HepG2 (cell line): ENCODE results near the gene RASA3. TPM values are rescaled to one million over a fixed set of nuclear protein-coding genes. Genes with fewer than 3 reads are reported as not detected.

ENCODE experiments used
- ATAC-seq: fragments of 200-7000 bp; cut with Tn5 transposase; 3 replicates; pipeline ENCODE4 v1.9.1; 2020; ENCODE audit warnings: mild to moderate bottlenecking, moderate library complexity
- BruUV-seq: library from RNA; stranded (reverse); fragments of 400-500 nt; replicated peaks from 2 replicates; lab custom pipeline; 2021; lab: Mats Ljungman, UMichigan
- CTCF ChIA-PET: fragments of 300-600 bp; formaldehyde crosslinking; extraction: SDS; loops from one replicate; lab custom pipeline; 2021; ENCODE audit warnings: low total read pairs, inconsistent platforms, low intra/inter-chr PET ratio; lab: Yijun Ruan, JAX
- POLR2A ChIA-PET: fragments of 350-600 bp; sonication (Branson Sonifier 250); formaldehyde crosslinking; loops from one replicate; lab custom pipeline; 2020; ENCODE audit warnings: antibody characterized with exemption, inconsistent platforms; lab: Yijun Ruan, JAX
- DNase-seq: peaks from one replicate; pipeline ENCODE4 v3.0.0-alpha.2; 2015; ENCODE audit warnings: low spot score
- FAIRE-seq: peaks from 3 replicates; lab custom pipeline; 2011; peaks lifted over from hg19 to GRCh38; lab: Jason Lieb, UNC
- H2AFZ ChIP-seq: one replicate; pipeline ENCODE4 v1.6.1; 2011; ENCODE audit warnings: low read length, inconsistent platforms
- H3K27ac ChIP-seq: fragments of 300-600 bp; 3 replicates; pipeline ENCODE4 v1.8.0; 2011; ENCODE audit warnings: mixed run types, mild to moderate bottlenecking, mixed read lengths, low read length, inconsistent platforms; ENCODE audit not compliant: insufficient read depth; ENCODE audit errors: extremely low read length
- H3K27me3 ChIP-seq, 2 experiments: fragments of 200-600 bp in 1 of 2; 2 replicates in 1 of 2; 3 replicates in 1 of 2; pipeline versions ENCODE4 v1.6.0 to v1.8.0; 2011; ENCODE audit warnings: low read length in 2 of 2, mild to moderate bottlenecking in 2 of 2, moderate library complexity in 2 of 2, inconsistent platforms in 1 of 2; ENCODE audit not compliant: insufficient read depth in 2 of 2, control insufficient read depth in 1 of 2
- H3K36me3 ChIP-seq, 2 experiments: fragments of 200-600 bp in 1 of 2; replicated peaks in 1 of 2; 2 replicates in 1 of 2; 3 replicates in 1 of 2; pipeline versions ENCODE4 v1.5.1 to v1.8.0; 2011; ENCODE audit warnings: low read length in 2 of 2, inconsistent platforms in 1 of 2; ENCODE audit not compliant: insufficient read depth in 2 of 2, control insufficient read depth in 1 of 2
- H3K4me1 ChIP-seq: 2 replicates; pipeline ENCODE4 v1.5.1; 2012; ENCODE audit warnings: low read length, inconsistent platforms; ENCODE audit not compliant: insufficient read depth
- H3K4me2 ChIP-seq: 2 replicates; pipeline ENCODE4 v1.6.0; 2011; ENCODE audit warnings: low read depth, low read length, inconsistent platforms
- H3K4me3 ChIP-seq, 3 experiments: fragments of 200-600 bp in 1 of 3; sonication (generic), shearing (Covaris generic) in 1 of 3; replicated peaks in 1 of 3; 2 replicates each; pipeline ENCODE4 v1.5.1; 2011 to 2016; ENCODE audit warnings: low read length in 3 of 3, inconsistent platforms in 2 of 3, low read depth in 2 of 3, mild to moderate bottlenecking in 2 of 3, control low read depth in 1 of 3, mixed read lengths in 1 of 3; ENCODE audit not compliant: insufficient read depth in 1 of 3
- H3K79me2 ChIP-seq: one replicate; pipeline ENCODE4 v1.6.1; 2011; ENCODE audit warnings: low read length, inconsistent platforms; ENCODE audit not compliant: insufficient read depth
- H3K9ac ChIP-seq: 2 replicates; pipeline ENCODE4 v1.6.0; 2011; ENCODE audit warnings: mild to moderate bottlenecking, low read depth, low read length, inconsistent platforms; ENCODE audit not compliant: insufficient read depth
- H3K9me3 ChIP-seq: 2 replicates; pipeline ENCODE4 v1.5.1; 2012; ENCODE audit warnings: mild to moderate bottlenecking, low read length
- H4K20me1 ChIP-seq: 2 replicates; pipeline ENCODE4 v1.6.0; 2011; ENCODE audit warnings: inconsistent platforms, mild to moderate bottlenecking, low read length, moderate library complexity; ENCODE audit not compliant: insufficient read depth
- HHEX ChIP-seq: IDR thresholded peaks from 2 replicates; pipeline ENCODE4 v1.6.1; 2016; ENCODE audit warnings: control low read depth
- HMG20B ChIP-seq: conservative IDR thresholded peaks from 2 replicates; pipeline ENCODE4 v1.6.1; 2016; ENCODE audit warnings: missing genetic modification reagents, missing compliant biosample characterization
- MBD4 ChIP-seq: IDR thresholded peaks from 2 replicates; pipeline ENCODE4 v1.6.1; 2012; ENCODE audit warnings: low read length, inconsistent platforms, borderline replicate concordance
- MED13 ChIP-seq: sonication (generic); formaldehyde crosslinking; IDR thresholded peaks from 2 replicates; pipeline ENCODE4 v1.5.0; 2020; ENCODE audit warnings: missing genetic modification reagents
- POLR2A ChIP-seq, 2 experiments: IDR thresholded peaks; 2 replicates each; pipeline ENCODE4 v1.6.1; 2011; ENCODE audit warnings: low read depth in 2 of 2, low read length in 2 of 2, mild to moderate bottlenecking in 1 of 2, moderate library complexity in 1 of 2; ENCODE audit not compliant: insufficient read depth in 1 of 2
- ZNF331 ChIP-seq: sonication (generic); formaldehyde crosslinking; IDR thresholded peaks from 2 replicates; pipeline ENCODE4 v1.4.0; 2020; ENCODE audit warnings: missing genetic modification reagents
- ZNF431 ChIP-seq: sonication (generic); formaldehyde crosslinking; IDR thresholded peaks from 2 replicates; pipeline ENCODE4 v1.9.0; 2022; ENCODE audit warnings: missing genetic modification reagents, low read depth, mild to moderate bottlenecking, borderline replicate concordance
- WGBS: methylation state at CpG from one replicate; pipeline ENCODE4 v1.1.6; 2017; ENCODE audit warnings: low lambda C conversion rate; 5-methylcytosine and 5-hydroxymethylcytosine counted together
- in situ Hi-C: cut with HindIII; loops from 2 replicates; pipeline ENCODE4 v1.10.0; 2017; ENCODE audit warnings: low pct_unique_long_range_greater_than_20kb; ENCODE audit not compliant: extremely low pct_ligation_motif_present
- intact Hi-C: fragments of 100-400 bp; cut with micrococcal nuclease; formaldehyde crosslinking; loops from one replicate; pipeline ENCODE4 v1.10.0; 2022; ENCODE audit not compliant: unreplicated experiment
- polyA plus RNA-seq, 8 experiments: library from polyadenylated mRNA; depleted of rRNA in 3 of 8; stranded (reverse) in 7 of 8; unstranded in 1 of 8; fragments of >200 nt; fragmentation: Illumina TruSeq in 4 of 8; extraction: Trizol in 4 of 8; gene quantifications; 2 replicates each; pipeline versions ENCODE4 v1.2.1 to v1.2.3, GENCODE V29; 2011 to 2016; ENCODE audit warnings: low read depth in 4 of 8, missing spikeins in 1 of 8, mixed read lengths in 1 of 8; ENCODE audit not compliant: insufficient read depth in 1 of 8
- total RNA-seq, 5 experiments: library from RNA; depleted of rRNA; stranded (reverse); fragments of >200 nt; fragmentation: Illumina TruSeq; extraction: Trizol; gene quantifications; 2 replicates each; pipeline ENCODE4 v1.2.3, GENCODE V29; 2016; ENCODE audit warnings: low read depth in 1 of 5
- TF ChIP-seq, protein P1 (sequence below): fragments of 450-650 bp; IDR thresholded peaks from 2 replicates; pipeline ENCODE4 v1.6.1; 2016
- TF ChIP-seq, protein P2 (sequence below): sonication (generic); formaldehyde crosslinking; IDR thresholded peaks from 2 replicates; pipeline ENCODE4 v1.4.0; 2020; ENCODE audit warnings: missing genetic modification reagents

Gene RASA3
- total and polyA plus RNA-seq, 2 of the 13 experiments (the other 11 are each of a cell fraction or from before 2014, with no cell fraction given), result 0.05 TPM; not detected in 1

DNA sequence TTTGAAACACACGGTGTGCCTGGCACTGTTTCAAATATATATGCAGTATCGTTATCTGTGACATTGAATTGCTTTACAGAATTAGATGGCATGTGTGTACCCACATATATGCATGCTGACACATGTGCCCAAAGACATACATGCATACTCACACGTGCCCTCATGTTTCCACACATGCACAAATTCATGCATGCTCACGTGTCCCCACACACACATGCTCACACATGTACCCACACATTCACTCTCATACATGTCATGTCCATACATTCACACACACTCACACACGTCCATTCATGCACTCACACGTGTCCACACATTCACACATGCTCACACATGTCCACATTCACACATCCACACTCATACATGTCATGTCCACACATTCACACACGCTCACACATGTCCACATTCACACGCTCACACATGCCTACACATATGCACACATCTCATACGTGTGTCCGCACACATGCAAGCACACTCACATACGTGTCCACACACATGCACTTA, 140.7 kb downstream of the RASA3 start:
- H3K9me3 ChIP-seq, result no peaks in the 10 kb centered on the region
- H3K36me3 ChIP-seq, result no peaks in the 10 kb centered on the region
- H3K4me2 ChIP-seq, result no peak overlapping the region
- no peak for FAIRE-seq
- H4K20me1 ChIP-seq, result no peaks in the 10 kb centered on the region
- CTCF ChIA-PET, result no interaction called here
- H2AFZ ChIP-seq, result no peak overlapping the region
- in situ Hi-C loops (no loop called here), intact Hi-C loops (no loop called here)
- H3K4me1 ChIP-seq, result no peaks in the 10 kb centered on the region
- POLR2A ChIA-PET, result no interaction called here
- DNase-seq, result no peak
- H3K4me3 ChIP-seq, result no peak overlapping the region
- WGBS, result 26% methylated on average over 11 of the region's 11 CpGs
- TF ChIP-seq MBD4 (no peak), ZNF331 (no peak), HHEX (no peak), ZNF431 (CRISPR knock-in tag) (no peak), HMG20B (CRISPR knock-in tag) (no peak), MED13 (CRISPR knock-in tag) (no peak), POLR2A (IDR thresholded peaks at IDR 0.05; ENCODE audit: insufficient read depth in 1 of 2, low read depth in 2 of 2, low read length in 2 of 2) (no peak)
- TF ChIP-seq, protein P1, sequence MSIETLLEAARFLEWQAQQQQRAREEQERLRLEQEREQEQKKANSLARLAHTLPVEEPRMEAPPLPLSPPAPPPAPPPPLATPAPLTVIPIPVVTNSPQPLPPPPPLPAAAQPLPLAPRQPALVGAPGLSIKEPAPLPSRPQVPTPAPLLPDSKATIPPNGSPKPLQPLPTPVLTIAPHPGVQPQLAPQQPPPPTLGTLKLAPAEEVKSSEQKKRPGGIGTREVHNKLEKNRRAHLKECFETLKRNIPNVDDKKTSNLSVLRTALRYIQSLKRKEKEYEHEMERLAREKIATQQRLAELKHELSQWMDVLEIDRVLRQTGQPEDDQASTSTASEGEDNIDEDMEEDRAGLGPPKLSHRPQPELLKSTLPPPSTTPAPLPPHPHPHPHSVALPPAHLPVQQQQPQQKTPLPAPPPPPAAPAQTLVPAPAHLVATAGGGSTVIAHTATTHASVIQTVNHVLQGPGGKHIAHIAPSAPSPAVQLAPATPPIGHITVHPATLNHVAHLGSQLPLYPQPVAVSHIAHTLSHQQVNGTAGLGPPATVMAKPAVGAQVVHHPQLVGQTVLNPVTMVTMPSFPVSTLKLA, result peak; percentile 99
- TF ChIP-seq, protein P2, sequence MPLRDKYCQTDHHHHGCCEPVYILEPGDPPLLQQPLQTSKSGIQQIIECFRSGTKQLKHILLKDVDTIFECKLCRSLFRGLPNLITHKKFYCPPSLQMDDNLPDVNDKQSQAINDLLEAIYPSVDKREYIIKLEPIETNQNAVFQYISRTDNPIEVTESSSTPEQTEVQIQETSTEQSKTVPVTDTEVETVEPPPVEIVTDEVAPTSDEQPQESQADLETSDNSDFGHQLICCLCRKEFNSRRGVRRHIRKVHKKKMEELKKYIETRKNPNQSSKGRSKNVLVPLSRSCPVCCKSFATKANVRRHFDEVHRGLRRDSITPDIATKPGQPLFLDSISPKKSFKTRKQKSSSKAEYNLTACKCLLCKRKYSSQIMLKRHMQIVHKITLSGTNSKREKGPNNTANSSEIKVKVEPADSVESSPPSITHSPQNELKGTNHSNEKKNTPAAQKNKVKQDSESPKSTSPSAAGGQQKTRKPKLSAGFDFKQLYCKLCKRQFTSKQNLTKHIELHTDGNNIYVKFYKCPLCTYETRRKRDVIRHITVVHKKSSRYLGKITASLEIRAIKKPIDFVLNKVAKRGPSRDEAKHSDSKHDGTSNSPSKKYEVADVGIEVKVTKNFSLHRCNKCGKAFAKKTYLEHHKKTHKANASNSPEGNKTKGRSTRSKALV, result no peak
- peaks cover 0 to 12% of the 10 kb centered on the region in 2 experiments; a peak in 2 of 5 replicates for H3K27me3 ChIP-seq
- ATAC-seq, result no peak
- H3K9ac ChIP-seq, result no peak overlapping the region
- BruUV-seq, result no TSS peak
- H3K79me2 ChIP-seq, result no peaks in the 10 kb centered on the region
- no peak overlapping the region for H3K27ac ChIP-seq
